HG02943 (cell line): ENCODE results near the gene CHPT1.
"Not testable (repeated sequence)": the region's sequence is repeated elsewhere in the genome, so short reads cannot be mapped to it uniquely, and the experiment has no call there.

ENCODE experiments used
- ATAC-seq: cut with Tn5 transposase; IDR thresholded peaks from one replicate; pipeline ENCODE4 v1.9.1; 2021; ENCODE audit warnings: mild to moderate bottlenecking, low read depth, moderate library complexity; ENCODE audit not compliant: unreplicated experiment

CHPT1 gene

GRCh38 chr12:101680647-101681046, 16.8 kb upstream of the CHPT1 start:
- ATAC-seq, result no peak

DNA sequence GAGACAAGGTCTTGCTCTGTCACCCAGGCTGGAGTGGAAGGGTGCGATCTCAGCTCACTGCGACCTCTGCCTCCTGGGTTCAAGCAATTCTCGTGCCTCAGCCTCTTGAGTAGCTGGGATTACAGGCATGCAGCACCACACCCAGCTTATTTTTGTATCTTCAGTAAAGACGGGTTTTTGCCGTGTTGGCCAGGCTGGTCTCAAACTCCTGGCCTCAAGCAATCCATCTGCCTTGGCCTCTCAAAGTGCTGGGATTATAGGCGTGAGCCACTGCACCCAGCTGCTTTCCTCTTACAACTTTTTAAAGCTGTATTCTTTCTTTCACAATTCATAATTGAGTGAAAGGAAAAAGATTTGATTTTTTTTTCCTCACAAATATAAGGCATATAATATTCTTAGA, 15.8 kb upstream of the CHPT1 start:
- ATAC-seq, result not testable (repeated sequence)

- no peak for ATAC-seq
These were observed 12.3 kb upstream of the CHPT1 start for GRCh38 chr12:101685092-101685491.

DNA sequence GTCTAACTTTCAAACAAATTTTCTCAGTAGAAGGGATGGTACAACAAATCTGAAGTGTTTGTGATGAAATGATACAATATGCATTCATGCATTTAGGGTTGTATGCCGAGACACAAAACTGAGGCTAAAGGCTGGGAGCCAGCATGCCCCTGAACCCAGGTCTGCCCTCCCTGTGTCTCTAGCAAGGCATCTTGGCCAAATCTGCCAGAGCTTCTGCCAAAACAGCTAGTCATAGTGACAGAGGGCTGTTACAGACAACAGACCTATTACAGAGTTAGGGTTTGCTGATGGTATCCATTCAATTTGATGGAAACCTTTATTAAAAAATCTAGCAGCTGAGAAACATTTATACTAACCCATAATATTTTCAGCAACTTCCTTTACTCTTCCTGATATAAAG, 11.3 kb upstream of the CHPT1 start:
- ATAC-seq, result no peak

DNA sequence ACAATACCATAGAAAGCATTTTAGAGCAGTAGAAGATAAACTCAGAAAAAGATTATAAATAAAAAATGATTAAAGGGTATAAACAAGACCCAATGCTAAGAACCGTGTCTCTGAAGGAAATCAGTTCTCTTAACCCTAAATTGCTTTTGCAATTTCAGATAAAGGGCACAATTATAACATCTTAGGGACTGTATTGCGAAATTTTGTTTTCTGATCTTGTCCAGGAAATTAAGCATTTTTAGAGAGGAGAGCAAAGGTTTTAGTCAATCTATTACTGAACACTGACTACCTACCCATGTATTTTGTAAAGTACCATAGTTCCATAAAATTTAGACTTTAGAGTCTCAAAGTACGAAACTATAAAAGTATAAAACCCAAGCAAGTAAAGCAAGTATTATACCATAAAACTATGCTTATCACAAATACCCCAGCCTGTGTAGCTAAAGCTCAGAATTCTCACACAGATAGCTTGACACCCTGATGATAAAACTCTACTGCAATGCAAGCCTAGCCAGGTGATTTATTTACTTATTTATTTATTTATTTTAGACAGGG, 6.8 kb upstream of the CHPT1 start:
- no peak for ATAC-seq

DNA sequence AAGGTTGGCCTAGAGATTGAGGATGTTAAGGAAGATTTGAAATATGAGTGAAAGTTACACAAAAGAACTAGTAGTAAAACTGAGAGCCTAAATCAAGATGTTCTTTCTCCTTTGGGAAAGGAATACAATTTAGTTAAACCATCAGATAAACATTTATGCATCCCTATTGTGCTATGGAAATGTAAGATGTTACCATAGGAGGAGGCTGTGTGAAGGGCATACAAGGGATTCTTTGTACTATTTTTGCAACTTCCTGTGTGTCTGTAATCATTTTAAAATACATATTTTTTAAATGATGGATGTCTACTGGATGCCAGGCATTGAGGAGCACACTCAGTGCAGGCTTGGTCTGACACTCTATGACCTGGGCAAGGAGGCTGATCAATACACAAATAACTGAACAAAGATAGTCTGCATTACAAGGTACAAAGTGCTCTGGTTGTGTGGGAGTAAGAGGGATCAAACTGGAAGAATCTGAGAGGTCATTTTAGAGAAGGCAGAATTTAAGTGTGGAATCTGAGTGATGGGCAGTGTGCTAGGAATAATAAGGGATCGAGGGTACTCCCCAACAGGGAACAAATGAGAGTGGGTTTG, 5.8 kb upstream of the CHPT1 start:
- no peak for ATAC-seq

DNA sequence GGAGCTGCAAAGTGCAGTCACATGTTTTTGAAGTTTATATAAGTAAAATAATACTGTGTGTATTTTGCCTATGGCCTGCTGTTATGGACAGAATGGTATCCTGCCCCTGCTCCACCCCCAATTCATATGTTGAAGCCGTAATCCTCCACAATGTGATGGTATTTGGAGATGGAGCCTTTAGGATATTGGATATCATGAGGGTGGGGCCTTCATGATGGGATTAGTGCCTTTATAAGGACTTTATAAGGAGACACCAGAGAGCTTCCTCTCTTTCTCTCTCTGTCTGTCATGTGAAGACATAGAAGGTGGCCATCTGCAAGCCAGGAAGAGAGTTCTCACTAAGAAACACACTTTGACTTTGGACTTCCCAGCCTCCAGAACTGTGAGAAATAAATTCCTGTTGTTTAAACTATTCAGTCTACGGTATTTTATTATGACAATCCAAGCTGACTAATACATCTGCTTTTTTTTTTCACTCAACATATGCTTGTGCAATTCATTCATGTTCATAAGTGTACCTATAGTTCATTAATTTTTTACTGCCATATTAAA, 3.1 kb upstream of the CHPT1 start:
- ATAC-seq, result no peak

DNA sequence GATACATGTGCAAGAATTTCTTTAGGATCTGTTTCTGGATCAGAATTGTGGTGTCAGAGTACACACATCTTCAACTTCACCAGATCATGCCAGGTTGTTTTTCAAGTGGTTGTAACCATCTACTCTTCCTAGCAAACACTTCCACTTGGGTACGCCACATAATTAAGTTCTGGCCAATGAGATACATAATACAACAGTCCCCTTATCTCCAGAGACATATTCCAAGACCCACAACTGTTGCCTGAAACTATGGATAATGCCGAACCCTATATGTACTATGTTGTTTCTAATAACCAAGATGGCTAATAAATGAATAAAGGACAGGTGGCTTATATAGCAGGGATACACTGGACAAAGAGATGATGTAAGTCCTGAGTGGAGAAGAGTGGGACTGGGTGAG, 2.5 kb upstream of the CHPT1 start:
- ATAC-seq, result no peak

- ATAC-seq, result no peak
These were observed 1.7 kb upstream of the CHPT1 start for GRCh38 chr12:101695706-101696105.

- peak; percentile 49 for ATAC-seq
These were observed 916 bp upstream of the CHPT1 start for GRCh38 chr12:101696251-101697196.

GRCh38 chr12:101697930-101698799, 725 bp downstream of the CHPT1 start:
- ATAC-seq, result peak; percentile 35

DNA sequence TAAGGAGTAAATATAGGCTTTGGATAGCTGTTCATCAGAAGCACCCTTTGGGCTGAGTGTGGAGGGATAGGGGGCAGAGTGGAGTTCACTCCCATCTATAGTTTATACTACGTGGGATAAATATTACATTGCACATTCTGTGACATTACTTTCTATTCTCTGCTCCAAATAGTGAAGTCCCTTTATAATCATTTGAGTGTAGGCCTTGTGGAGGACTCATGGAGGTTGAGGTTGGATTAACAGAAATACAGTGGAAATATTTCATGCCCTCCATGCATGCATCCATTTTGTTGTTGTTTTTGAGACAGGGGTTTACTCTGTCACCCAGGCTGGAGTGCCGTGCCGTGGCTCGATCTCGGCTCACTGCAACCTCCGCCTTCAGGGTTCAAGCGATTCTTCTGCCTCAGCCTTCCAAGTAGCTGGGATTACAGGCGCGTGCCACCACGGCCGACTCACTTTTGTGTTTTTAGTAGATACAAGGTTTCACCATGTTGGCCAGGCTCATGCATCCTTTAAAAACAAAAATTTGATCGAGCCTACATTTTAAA, 1.4 kb downstream of the CHPT1 start:
- no peak for ATAC-seq

GRCh38 chr12:101700299-101700820, 2.9 kb downstream of the CHPT1 start:
- ATAC-seq, result no peak

DNA sequence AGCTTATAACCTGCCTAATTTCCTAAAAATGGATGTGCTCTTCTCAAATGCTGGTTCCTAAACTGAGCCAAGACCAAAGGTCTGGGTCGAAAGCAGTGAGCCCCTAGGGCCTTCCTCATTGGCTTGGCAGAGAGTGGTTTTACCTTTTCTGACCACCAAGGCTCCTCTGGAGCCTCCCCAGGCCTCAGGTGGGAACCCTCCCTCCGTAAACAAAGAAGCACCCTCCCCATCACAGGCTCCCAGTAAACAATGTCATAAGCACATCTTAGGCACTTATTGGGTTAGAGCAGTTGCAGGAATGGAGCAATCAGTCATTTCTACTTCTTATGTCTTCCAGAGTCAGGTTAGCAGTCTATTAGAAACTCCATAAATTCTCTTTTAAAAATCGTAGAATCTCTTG, 6.0 kb downstream of the CHPT1 start:
- ATAC-seq, result no peak

DNA sequence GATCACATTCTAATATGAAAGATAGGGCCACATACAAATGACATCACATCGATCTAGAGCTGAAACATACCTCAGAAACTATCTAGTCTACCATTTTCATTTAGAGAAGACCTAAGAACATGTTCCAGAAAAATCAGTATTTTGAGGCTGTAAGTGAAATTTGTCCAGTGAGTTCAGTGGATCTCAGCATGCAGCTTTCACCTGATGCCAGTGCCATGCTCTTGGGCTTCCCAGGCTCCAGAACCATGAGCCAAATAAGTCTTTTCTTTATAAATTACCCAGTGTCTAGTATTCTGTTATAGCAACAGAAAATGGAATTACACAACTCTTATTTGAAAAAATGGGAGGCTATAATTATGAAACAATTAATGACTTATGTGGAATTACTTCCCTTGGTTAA, 9.0 kb downstream of the CHPT1 start:
- ATAC-seq, result no peak

GRCh38 chr12:101707131-101707782, 9.8 kb downstream of the CHPT1 start:
- no peak for ATAC-seq

- ATAC-seq, result no peak
These were observed 12.8 kb downstream of the CHPT1 start for GRCh38 chr12:101710288-101710687.

GRCh38 chr12:101713059-101713682, 15.7 kb downstream of the CHPT1 start:
- no peak for ATAC-seq

DNA sequence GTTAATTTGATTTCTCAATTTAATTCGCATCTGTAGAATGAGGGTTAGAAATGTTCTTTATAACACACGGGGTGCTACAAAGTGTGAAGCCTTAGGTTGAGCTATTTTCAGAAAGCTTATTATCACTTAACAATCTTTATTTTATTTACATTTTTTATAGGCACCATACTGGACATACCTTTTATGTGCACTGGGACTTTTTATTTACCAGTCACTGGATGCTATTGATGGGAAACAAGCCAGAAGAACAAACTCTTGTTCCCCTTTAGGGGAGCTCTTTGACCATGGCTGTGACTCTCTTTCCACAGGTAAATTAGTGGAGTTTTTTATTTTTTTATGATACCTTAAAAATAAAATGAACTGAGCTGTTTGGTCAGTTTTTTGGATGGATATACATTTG, 16.5 kb downstream of the CHPT1 start:
- ATAC-seq, result no peak
